B cell (primary cell): Measurements from ENCODE around the gene ADRA2C. TPM values are rescaled to one million over a fixed set of nuclear protein-coding genes. Genes with fewer than 3 reads are reported as not detected.

Experiments used
- ATAC-seq: fragments of 200-7000 bp; cut with Tn5 transposase; one replicate; pipeline ENCODE4 v1.10.0; 2021; ENCODE audit warnings: low read depth, mild to moderate bottlenecking, moderate number of reproducible peaks, moderate library complexity
- CTCF ChIA-PET: fragments of 350-600 bp; sonication (Branson Sonifier 250); formaldehyde crosslinking; loops from one replicate; lab custom pipeline; 2021; ENCODE audit warnings: antibody characterized with exemption, inconsistent platforms; lab: Charles Lee
- POLR2A ChIA-PET: fragments of 350-600 bp; sonication (Branson Sonifier 250); formaldehyde crosslinking; loops from one replicate; lab custom pipeline; 2021; ENCODE audit warnings: antibody characterized with exemption; lab: Charles Lee
- DNase-seq: peaks from one replicate; pipeline ENCODE4 v3.0.0; 2013
- H2AFZ ChIP-seq: 2 replicates; pipeline ENCODE4 v1.6.1; 2012; ENCODE audit warnings: mild to moderate bottlenecking, low read depth, low read length; ENCODE audit not compliant: insufficient read depth, poor library complexity, severe bottlenecking
- H3K27ac ChIP-seq, 2 donors: 1 replicate in 1 of 2; 2 replicates in 1 of 2; pipeline ENCODE4 v1.5.1; 2012 to 2013; ENCODE audit warnings: low read length in 2 of 2, mild to moderate bottlenecking in 2 of 2, moderate library complexity in 1 of 2
- H3K27me3 ChIP-seq, 4 experiments: fragments of 200-600 bp in 1 of 4; sonication (generic) in 1 of 4; replicated peaks in 1 of 4; 1 replicate in 2 of 4; 2 replicates in 2 of 4; pipeline versions ENCODE4 v1.6.1 to v1.7.0; 2013 to 2016; ENCODE audit warnings: low read length in 3 of 4, mild to moderate bottlenecking in 2 of 4, mixed read lengths in 1 of 4, moderate library complexity in 1 of 4; ENCODE audit not compliant: insufficient read depth in 4 of 4, control insufficient read depth in 3 of 4; ENCODE audit errors: control extremely low read depth in 1 of 4
- H3K36me3 ChIP-seq, 2 experiments: replicated peaks in 1 of 2; 1 replicate in 1 of 2; 2 replicates in 1 of 2; pipeline versions ENCODE4 v1.6.1 to v1.7.1; 2013; ENCODE audit warnings: low read length in 1 of 2; ENCODE audit not compliant: insufficient read depth in 2 of 2, control insufficient read depth in 1 of 2; ENCODE audit errors: control extremely low read depth in 1 of 2, extremely low read depth in 1 of 2
- H3K4me1 ChIP-seq, 2 donors: fragments of 200-600 bp in 1 of 2; sonication (generic) in 1 of 2; 1 replicate in 1 of 2; 2 replicates in 1 of 2; pipeline versions ENCODE4 v1.5.1 to v1.6.1; 2013 to 2017; ENCODE audit warnings: low read length in 2 of 2; ENCODE audit not compliant: control insufficient read depth in 2 of 2, insufficient read depth in 2 of 2
- H3K4me2 ChIP-seq: replicated peaks from 2 replicates; pipeline ENCODE3; 2012; ENCODE audit warnings: mild to moderate bottlenecking, low read depth, low read length; ENCODE audit not compliant: poor library complexity, severe bottlenecking
- H3K4me3 ChIP-seq, 5 experiments: fragments of 200-600 bp in 1 of 5; sonication (generic) in 1 of 5; 1 replicate in 3 of 5; 2 replicates in 2 of 5; pipeline versions ENCODE4 v1.5.1 to v1.7.0; 2011 to 2016; ENCODE audit warnings: low read length in 4 of 5, mild to moderate bottlenecking in 4 of 5, low read depth in 2 of 5, control low read depth in 1 of 5, moderate library complexity in 1 of 5; ENCODE audit not compliant: insufficient read depth in 1 of 5; ENCODE audit errors: control extremely low read depth in 1 of 5, extremely low read depth in 1 of 5
- H3K79me2 ChIP-seq: fragments of 200-600 bp; sonication (generic); one replicate; pipeline ENCODE4 v1.6.0; 2016; ENCODE audit warnings: low read length; ENCODE audit not compliant: control insufficient read depth, insufficient read depth
- H3K9ac ChIP-seq: fragments of 200-600 bp; sonication (generic); 2 replicates; pipeline ENCODE4 v1.6.1; 2017; ENCODE audit warnings: mild to moderate bottlenecking, low read length, moderate library complexity
- H3K9me3 ChIP-seq, 3 donors: one replicate each; pipeline versions ENCODE4 v1.6.1 to v1.7.1; 2013; ENCODE audit warnings: low read length in 2 of 3; ENCODE audit not compliant: control insufficient read depth in 2 of 3, insufficient read depth in 1 of 3; ENCODE audit errors: control extremely low read depth in 1 of 3
- H4K20me1 ChIP-seq: 2 replicates; pipeline ENCODE4 v1.6.0; 2012; ENCODE audit warnings: mild to moderate bottlenecking, low read length; ENCODE audit not compliant: insufficient read depth, control insufficient read depth, poor library complexity, severe bottlenecking
- H3K27ac Mint-ChIP-seq: one replicate; pipeline ENCODE4 v1.8.0; 2021; ENCODE audit warnings: mixed read lengths
- H3K27me3 Mint-ChIP-seq: one replicate; pipeline ENCODE4 v1.8.0; 2021; ENCODE audit warnings: mixed read lengths
- H3K4me1 Mint-ChIP-seq: one replicate; pipeline ENCODE4 v1.8.0; 2021; ENCODE audit warnings: mixed read lengths
- H3K4me3 Mint-ChIP-seq: one replicate; pipeline ENCODE4 v1.8.0; 2021; ENCODE audit warnings: mixed read lengths
- H3K9me3 Mint-ChIP-seq: one replicate; pipeline ENCODE4 v1.8.0; 2022; ENCODE audit warnings: mixed read lengths; ENCODE audit not compliant: insufficient read depth
- EZH2 ChIP-seq: IDR thresholded peaks from 2 replicates; pipeline ENCODE4 v1.6.1; 2012; ENCODE audit warnings: borderline replicate concordance, low read depth, mild to moderate bottlenecking, moderate library complexity, low read length; ENCODE audit not compliant: insufficient read depth, poor library complexity, severe bottlenecking
- WGBS: methylation state at CpG from one replicate; pipeline ENCODE4 v1.1.5; 2013; ENCODE audit warnings: missing lambda C conversion rate; ENCODE audit not compliant: insufficient coverage; 5-methylcytosine and 5-hydroxymethylcytosine counted together
- intact Hi-C: fragments of 100-400 bp; cut with micrococcal nuclease; formaldehyde crosslinking; loops from one replicate; pipeline ENCODE4 v1.10.0; 2022
- polyA plus RNA-seq: library from polyadenylated mRNA; depleted of rRNA; stranded (reverse); fragments of >200 nt; gene quantifications from 2 replicates; pipeline ENCODE4 v1.2.3, GENCODE V29; 2012
- total RNA-seq, 2 donors: library from RNA; stranded (reverse); fragments of 120-200 nt in 1 of 2; gene quantifications; 1 replicate in 1 of 2; 2 replicates in 1 of 2; pipeline versions ENCODE4 v1.2.3 to v1.2.4, GENCODE V29; 2013 to 2022
- TF ChIP-seq, protein P1 (sequence below): fragments of 200-600 bp; IDR thresholded peaks from one replicate; pipeline ENCODE4 v1.8.0; 2022; ENCODE audit warnings: antibody characterized with exemption, mild to moderate bottlenecking

ADRA2C gene
- total and polyA plus RNA-seq, 2 donors (not counting 1 experiment from before 2014, with no cell fraction given), result not detected

DNA sequence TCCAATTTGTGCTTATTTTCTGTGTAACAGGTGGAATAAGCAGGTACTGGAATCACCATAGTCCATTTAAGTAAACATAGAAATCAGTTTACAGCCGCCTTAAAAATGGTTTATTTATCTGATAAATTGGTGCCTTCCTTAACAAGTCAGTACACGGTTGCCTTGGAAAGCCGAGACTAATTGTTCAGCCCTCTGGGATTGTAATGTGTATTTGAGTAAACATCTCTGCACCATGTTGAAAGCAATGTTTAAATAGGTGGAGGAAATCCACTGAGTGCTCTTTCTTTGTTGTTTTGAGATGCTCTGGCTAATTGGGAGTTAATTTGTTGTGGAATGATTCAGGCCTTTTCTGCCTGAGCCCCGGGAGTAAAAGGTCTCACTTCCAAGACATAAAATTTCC is 45.7 kb upstream of the ADRA2C start:
- CTCF ChIA-PET, result no interaction called here
- no peaks in the 10 kb centered on the region for H4K20me1 ChIP-seq

DNA sequence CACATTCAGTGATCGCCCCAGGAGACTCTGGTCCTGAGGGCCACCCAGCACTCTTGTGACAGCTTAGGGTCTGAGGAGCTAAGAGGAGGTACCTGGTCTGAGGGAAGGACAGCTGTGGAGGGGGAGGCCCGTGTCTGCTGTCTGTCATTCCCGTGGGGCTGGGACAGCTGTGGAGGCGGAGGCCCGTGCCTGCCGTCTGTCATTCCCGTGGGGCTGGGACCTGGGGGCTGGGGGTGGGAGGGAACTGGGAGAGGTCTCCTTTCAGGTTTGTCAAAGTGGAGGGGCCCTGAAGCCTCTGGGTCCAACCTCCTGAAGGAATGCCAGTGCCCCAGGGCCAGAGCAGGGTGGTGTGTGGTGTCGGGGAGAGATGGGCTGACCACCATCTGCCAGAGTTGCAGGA is 45.0 kb upstream of the ADRA2C start:
- no peak overlapping the region for H3K4me3 Mint-ChIP-seq
- CTCF ChIA-PET, result no interaction called here
- Histone ChIP-seq H3K4me1 (no peaks in the 10 kb centered on the region), H3K9ac (no peak overlapping the region), H3K36me3 (no peaks in the 10 kb centered on the region), H3K27me3 (peaks cover 0 to 22% (median 0%) of the 10 kb centered on the region in 4 experiments), H3K4me2 (no peak overlapping the region), H3K79me2 (no peaks in the 10 kb centered on the region), H2AFZ (no peak overlapping the region), H3K4me3 (no peak overlapping the region), H3K9me3 (peaks cover 0 to 22% (median 0%) of the 10 kb centered on the region in 3 donors), H3K27ac (no peak overlapping the region), H4K20me1 (no peaks in the 10 kb centered on the region)
- ATAC-seq (no peak), DNase-seq (no peak)
- POLR2A ChIA-PET, result no interaction called here
- peaks cover 3% of the 10 kb centered on the region for H3K4me1 Mint-ChIP-seq
- WGBS, result 61% methylated on average over 8 of the region's 8 CpGs
- H3K27ac Mint-ChIP-seq, result no peak overlapping the region
- intact Hi-C loops, result no loop called here
- peaks cover 3% of the 10 kb centered on the region for H3K9me3 Mint-ChIP-seq
- no peak for TF ChIP-seq EZH2
- TF ChIP-seq, protein P1, sequence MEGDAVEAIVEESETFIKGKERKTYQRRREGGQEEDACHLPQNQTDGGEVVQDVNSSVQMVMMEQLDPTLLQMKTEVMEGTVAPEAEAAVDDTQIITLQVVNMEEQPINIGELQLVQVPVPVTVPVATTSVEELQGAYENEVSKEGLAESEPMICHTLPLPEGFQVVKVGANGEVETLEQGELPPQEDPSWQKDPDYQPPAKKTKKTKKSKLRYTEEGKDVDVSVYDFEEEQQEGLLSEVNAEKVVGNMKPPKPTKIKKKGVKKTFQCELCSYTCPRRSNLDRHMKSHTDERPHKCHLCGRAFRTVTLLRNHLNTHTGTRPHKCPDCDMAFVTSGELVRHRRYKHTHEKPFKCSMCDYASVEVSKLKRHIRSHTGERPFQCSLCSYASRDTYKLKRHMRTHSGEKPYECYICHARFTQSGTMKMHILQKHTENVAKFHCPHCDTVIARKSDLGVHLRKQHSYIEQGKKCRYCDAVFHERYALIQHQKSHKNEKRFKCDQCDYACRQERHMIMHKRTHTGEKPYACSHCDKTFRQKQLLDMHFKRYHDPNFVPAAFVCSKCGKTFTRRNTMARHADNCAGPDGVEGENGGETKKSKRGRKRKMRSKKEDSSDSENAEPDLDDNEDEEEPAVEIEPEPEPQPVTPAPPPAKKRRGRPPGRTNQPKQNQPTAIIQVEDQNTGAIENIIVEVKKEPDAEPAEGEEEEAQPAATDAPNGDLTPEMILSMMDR, result no peak
- peaks cover 29% of the 10 kb centered on the region for H3K27me3 Mint-ChIP-seq

More for the DNA sequence above, 45.7 kb upstream of the ADRA2C start:
- Histone ChIP-seq H3K4me2 (no peak overlapping the region), H3K9ac (no peak overlapping the region), H3K4me1 (no peaks in the 10 kb centered on the region), H3K36me3 (no peaks in the 10 kb centered on the region), H3K4me3 (no peak overlapping the region), H3K27ac (no peak overlapping the region), H2AFZ (no peak overlapping the region), H3K79me2 (no peaks in the 10 kb centered on the region), H3K27me3 (peaks cover 0 to 19% (median 0%) of the 10 kb centered on the region in 4 experiments), H3K9me3 (peaks cover 0 to 22% (median 0%) of the 10 kb centered on the region in 3 donors)
- Mint-ChIP-seq H3K4me1 (peaks cover 3% of the 10 kb centered on the region), H3K27ac (no peak overlapping the region), H3K9me3 (peaks cover 3% of the 10 kb centered on the region), H3K27me3 (peaks cover 29% of the 10 kb centered on the region), H3K4me3 (no peak overlapping the region)
- no peak for ATAC-seq
- no peak for TF ChIP-seq EZH2
- TF ChIP-seq, protein P1, result no peak
- no peak for DNase-seq
- POLR2A ChIA-PET, result no interaction called here
- intact Hi-C loops, result no loop called here
- WGBS, result 69% methylated on average over 2 of the region's 4 CpGs
